Erythroblast (primary cell): ENCODE results near the gene PTPN1.

ENCODE experiments used
- GATA1 ChIP-seq: IDR thresholded peaks from 2 replicates; pipeline ENCODE4 v1.6.1; 2011; ENCODE audit warnings: low read depth, mild to moderate bottlenecking, control low read depth, low read length, moderate library complexity
- POLR2A ChIP-seq: IDR thresholded peaks from 2 replicates; pipeline ENCODE4 v1.6.1; 2011; ENCODE audit warnings: mild to moderate bottlenecking, low read length

DNA sequence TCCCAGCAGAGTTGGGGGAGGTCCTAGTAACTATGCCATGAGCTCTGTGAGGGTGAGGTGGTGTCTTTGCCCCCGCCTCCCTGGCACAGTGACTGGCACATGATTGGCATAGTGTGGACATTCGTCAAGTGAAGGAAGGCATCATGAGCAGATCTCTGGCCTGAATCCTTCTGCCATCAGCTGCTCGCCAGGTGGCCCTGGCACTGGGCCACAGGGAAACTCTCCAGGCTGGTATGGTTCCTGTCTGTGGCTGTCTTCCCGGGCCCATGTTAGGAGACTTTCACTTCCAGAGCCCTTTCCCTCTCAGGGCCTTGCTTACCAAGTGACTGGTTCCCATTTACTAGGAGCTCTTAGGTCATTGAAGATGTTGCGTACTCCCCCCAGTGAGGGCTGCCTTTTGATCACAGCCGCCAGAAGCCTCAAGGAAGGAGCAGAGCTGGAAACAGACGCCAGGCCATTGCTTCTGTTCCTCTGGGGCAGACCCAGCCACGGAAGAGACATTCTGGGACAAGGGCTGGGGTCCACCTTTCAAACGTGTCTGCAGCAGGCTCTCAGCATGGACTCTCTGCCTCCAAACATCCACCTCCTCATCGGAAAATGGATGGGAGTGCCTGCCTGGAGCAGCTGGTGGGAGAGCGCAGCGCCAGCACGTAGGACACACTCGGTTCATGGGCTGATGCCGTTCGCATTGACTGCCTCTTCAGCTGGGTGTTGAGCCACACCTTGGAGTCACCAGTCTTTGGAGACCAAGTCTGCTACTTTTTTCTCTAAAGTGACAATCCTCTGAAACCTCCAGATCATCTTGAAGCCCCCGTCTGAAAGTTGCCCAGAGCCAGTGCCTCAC is 67.2 kb downstream of the PTPN1 start:
- TF ChIP-seq POLR2A (no peak), GATA1 (no peak)
